RCC 7860 (cell line): ENCODE results near the gene GMPR.
"Not testable (repeated sequence)": the region's sequence is repeated elsewhere in the genome, so short reads cannot be mapped to it uniquely, and the experiment has no call there.

Experiments used
- DNase-seq: peaks from one replicate; pipeline ENCODE4 v3.0.0-alpha.2; 2015; ENCODE audit warnings: low spot score
- FAIRE-seq: peaks from 2 replicates; lab custom pipeline; 2012; peaks lifted over from hg19 to GRCh38; lab: Jason Lieb, UNC

Gene GMPR

DNA sequence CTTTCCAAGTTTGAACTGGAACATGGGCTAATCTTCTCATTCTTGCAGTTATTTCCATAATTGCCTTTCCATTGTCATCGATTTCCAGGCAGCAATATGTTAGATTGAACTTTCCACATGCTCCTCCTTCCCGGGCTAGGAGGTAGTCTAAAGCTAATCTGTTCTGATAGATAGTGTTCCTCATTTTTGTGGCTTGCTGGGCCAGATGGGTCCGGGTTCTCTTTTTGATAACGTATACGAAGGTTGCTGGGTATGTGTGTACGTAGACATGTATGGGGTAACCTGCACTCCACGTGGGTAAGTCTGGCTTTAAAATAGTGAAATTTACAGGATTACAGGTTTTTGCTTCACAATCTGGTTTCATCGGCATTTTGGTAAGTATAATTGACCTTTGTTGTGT, 14.0 kb upstream of the GMPR start:
- DNase-seq (no peak), FAIRE-seq (no peak)

GRCh38 chr6:16225062-16225731, 13.2 kb upstream of the GMPR start:
- not testable (repeated sequence) for DNase-seq, FAIRE-seq

DNA sequence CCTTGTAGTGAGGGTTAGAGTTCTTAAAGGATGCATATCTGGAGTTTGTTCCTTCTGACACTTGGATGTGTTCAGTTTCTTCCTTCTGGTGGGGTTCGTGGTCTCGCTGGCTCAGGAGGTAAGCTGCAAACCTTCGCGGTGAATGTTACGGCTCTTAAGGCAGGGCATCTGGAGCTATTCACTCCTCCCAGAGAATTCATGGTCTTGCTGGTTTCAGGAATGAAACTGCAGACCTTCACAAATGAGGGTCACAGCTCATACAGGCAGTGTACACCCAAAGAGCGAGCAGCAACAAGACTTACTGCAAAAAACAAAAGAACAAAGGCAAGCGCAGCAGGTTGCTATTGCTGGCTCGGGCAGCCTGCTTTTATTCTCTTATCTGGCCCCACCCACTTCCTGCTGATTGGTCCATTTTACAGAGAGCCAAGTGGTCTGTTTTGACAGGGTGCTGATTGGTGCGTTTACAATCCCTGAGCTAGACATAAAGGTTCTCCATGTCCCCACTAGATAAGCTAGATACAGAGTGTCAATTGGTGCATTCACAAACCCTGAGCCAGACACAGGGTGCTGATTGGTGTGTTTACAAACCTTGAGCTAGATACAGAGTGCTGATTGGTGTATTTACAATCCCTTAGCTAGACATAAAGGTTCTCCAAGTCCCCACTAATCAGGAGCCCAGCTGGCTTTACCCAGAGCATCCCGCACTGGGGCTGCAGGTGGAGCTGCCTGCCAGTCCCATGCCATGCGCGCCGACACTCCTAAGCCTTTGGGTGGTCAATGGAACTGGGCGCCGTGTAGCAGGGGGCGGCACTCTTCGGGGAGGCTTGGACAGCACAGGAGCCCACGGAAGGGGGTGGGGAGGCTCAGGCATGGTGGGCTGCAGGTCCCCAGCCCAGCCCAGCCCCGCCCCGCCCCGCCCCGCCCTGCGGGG, 12.0 kb upstream of the GMPR start:
- not testable (repeated sequence) for FAIRE-seq, DNase-seq

GRCh38 chr6:16227048-16227562, 11.3 kb upstream of the GMPR start:
- DNase-seq (no peak), FAIRE-seq (no peak)

DNA sequence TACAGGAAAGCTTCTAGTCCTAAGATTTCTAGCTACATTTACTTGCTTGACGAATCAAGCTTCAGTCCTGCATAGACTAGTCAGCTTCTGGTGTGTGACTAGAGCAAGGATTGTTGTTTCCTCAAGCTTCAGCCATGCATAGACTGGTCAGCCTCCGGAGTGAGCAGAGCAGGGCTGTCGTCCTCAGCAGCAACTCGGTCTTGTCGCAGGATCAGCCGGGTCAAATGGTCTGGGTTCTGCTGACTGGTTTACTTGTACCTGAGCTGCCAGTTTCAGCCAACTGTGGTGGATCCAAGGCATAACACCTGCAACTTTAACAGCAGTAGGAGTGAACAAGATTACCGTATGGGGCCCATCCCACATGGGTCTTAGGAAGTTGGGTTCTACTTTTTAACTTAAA, 10.8 kb upstream of the GMPR start:
- no peak for DNase-seq
- FAIRE-seq, result no peak

DNA sequence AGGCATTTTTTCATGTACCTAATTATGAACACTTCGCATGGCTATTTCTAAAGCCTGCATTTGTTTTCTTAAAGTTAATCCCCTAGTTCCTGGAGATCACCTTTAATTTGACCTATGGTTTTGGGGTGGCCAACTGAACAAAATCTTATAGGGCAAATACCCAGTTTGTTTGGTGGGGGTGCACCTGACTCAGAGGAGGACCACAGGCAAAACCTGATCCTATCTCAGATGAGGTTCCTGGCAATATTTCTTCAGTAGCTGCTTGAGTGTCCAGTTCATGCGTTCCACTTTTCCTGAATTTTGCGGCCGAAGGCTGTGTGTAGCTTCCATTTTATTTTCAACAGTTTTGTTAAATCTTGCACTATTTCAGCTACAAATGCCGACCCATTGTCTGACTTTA, 10.3 kb upstream of the GMPR start:
- DNase-seq (no peak), FAIRE-seq (no peak)

DNA sequence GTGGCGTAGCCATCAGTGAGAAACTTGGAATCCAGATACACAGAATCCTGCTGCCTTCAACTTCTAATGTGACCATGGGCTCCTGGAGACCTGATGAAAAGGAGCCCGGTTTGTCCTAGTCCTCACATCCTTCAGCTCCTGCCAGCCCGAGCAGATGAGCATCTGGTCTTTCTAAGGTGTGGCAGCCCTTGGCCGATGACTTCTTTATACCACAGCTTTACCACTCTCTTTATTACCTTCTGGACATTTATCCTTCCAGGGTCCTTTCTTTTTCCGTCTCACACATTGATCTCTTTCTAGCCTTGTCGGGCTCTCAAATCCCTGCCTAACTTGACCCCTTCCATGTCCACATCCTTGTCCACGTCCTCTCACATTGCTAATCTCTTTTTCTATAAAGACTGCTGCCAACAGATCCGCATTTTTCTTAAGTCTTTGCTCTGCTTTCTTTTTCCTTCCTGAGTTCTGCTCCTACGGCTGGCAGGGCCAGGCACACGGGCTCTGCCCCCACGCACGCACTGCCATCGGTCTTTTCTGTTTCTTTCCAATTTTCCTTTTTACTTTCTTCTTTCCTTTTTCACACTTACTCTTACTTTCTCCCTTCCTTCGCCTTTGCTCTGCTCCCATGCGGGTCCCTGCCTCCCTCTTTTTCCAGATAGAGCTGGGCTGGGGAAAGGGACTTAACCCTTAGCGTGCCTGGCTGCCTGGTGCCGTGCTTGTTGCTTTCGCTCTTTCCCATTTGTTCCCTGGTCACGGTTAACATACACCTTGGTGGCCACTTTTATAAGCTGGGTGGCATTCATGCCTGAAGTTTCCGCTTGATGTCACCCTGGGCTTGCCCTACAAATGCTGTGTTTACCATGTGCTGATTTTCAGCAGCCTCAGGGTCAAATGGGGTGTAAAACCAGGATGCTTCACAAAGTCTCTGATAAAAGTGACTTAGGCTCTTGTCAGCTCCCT, 9.4 kb upstream of the GMPR start:
- DNase-seq, result no peak
- FAIRE-seq, result no peak

DNA sequence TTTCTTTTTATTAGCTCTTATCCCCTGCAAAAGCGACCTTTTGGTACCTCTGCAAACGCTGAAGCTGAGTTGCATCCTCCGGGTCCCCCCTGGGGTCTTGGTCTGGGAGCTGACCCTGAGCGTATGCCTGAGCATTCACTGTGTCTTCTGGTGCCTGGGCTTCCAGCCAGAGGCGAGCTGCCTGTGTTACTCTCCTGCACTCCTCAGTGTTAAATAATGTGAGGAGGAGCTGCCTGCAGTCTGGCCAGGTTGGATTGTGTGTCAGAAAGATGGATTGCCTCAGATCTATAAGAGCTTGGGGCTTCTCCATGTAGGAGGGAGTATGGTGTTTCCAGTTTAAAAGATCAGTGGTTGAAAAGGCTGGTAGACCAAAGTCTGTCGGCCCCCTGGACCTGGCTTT, 8.7 kb upstream of the GMPR start:
- DNase-seq, result no peak
- no peak for FAIRE-seq

GRCh38 chr6:16230953-16231352, 7.4 kb upstream of the GMPR start:
- no peak for FAIRE-seq

GRCh38 chr6:16232086-16232485, 6.3 kb upstream of the GMPR start:
- no peak for FAIRE-seq
- DNase-seq, result no peak

More at GRCh38 chr6:16230953-16231352, 7.4 kb upstream of the GMPR start:
- no peak for DNase-seq

GRCh38 chr6:16236009-16236501, 2.3 kb upstream of the GMPR start:
- DNase-seq, result no peak
- FAIRE-seq, result no peak

DNA sequence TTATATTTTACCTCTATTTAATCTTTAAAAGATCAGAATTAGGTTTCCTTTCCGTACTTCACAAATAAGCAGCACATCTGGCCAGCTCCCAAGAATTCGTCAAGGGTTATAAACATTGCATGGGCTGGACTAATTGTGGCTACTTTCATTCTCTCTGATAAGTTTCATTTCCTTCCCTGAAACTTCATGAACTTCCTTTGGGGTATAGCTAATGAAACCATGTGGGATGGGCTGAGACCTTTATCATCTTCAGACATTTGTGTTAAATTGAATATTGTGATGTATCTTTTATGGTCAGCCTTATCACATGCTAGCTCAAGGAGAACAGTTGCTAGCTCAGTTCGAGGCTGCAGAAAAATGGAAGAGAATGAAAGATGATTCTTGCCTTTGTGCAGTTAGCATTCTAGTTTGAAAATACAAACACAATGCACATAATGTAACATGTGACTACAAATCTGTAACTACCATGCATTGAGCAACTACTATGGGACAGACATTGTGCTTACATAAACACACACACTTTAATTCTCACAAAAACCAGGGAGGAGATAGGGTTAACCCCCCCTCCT, 1.7 kb upstream of the GMPR start:
- FAIRE-seq, result no peak
- DNase-seq, result no peak

DNA sequence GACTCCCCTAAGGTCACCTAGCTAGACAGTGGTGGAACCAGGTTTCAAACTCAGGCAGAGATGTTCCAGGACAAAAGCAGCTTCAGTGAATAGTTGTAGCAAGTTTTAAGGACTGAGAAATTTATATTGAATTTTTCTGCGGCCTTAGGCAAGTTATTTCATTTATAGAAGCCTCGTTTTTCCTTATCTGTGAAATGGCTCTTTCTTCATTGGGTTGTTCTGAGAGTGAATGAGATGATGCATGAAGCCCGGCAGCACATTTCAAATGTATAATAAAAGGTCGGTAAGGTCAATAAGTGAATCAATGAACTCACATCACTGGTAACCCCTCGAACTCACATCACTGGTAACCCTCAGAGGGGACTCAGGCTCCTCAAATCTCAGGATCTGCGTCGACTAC, 1.1 kb upstream of the GMPR start:
- DNase-seq (no peak), FAIRE-seq (no peak)

DNA sequence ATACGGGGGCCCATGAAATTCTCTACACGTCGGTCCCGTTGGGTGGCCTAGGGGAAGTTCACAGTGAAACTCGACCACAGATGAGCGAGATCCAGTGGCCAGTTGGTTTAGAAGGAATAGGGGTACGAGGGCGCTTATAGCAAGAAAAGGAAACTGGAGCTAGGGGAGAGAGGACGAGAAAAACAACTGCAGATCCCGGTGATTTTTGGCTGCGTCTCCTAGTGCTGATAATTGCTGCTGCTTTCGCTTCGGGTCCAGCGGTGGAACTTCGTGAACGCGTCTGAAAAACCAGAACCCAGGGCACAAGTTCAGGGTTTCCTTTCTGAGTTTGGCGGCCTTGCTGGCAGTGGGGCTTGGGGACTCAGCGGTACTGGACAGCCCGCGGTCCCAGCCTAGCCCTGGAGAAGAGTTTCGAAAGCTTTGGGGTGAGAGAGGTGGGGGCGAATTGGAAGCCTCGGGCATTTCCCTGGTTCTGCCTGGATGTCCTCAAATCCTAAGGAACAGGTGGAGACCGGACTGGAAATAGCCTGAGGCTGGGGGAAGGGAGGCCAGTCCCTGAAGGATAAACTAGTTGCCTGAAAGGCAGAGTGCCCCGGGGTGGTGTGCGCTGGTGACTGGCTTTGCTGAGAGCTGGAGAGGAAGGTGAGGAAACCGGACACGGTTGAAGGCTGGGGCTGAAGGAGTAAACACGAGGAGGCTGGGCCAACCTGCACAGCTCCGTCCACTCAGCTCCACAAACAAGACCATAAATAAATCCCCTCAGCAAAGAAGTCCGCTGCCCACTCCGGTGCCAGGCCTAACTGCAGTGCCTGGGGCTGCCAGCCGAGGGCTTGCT, 793 bp downstream of the GMPR start:
- DNase-seq (no peak), FAIRE-seq (no peak)

DNA sequence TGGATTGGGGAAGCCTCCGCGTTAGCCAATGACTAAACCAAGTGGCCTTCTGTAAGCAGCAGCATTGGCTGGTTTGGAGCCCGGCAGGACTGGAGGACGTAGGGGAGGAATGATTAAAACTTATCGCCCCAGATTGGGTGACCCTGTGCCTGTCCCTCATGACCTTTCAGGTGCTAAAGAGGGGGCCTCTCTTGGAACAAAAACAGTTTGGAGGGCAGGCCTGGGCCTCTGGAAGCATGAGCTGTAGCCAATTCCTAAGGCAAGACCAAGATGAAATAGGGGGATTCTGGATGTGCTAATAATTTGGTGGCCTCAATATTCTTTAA, 1.4 kb downstream of the GMPR start:
- FAIRE-seq, result no peak
- DNase-seq, result no peak

GRCh38 chr6:16240589-16241320, 2.4 kb downstream of the GMPR start:
- no peak for DNase-seq
- FAIRE-seq, result no peak

DNA sequence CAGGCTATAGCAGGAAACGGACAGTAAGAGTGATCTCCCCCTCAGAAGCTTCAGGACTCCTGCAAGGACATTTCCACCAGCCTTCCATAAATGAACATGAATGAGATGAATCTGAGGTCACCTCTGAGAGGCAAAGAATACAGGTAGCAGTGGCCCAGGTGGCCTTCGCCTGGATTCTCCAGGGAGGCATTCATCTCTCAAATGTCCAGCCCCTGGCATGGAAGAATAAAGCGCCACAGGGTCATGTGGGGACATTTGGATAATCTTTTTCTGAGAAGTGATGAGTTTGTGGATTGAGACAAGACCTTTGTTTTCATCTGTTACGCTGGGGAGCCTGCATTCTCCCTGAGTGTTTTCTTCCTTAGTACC, 2.9 kb downstream of the GMPR start:
- FAIRE-seq, result no peak
- no peak for DNase-seq

- no peak for DNase-seq
- no peak for FAIRE-seq
Observed at GRCh38 chr6:16243055-16243454, 4.7 kb downstream of the GMPR start.

DNA sequence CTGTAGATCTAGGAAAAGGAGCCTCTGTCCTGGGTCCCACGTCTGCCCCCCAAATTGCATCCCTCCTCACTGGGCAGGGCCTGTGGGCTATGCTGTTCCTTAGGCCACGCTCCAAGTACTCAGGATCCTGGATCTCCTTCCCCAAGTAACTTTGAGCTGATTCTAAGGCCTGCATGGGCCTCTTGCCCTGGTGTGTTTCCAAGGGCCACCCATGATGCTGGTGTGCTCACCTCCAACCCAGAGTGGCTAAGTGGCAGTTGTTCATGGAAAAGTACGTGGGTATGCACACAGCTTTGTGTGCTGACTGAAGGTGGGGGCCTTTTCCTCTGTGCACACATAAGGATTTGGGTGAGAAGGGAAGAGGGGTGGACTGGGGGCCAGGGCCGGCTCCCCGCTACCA, 5.3 kb downstream of the GMPR start:
- DNase-seq, result no peak
- FAIRE-seq, result no peak
